NOMO-1 treated with dmso at 0.1 percent for 144 hours (cell line): ENCODE results near the gene CFL1.

Experiments used
- DNase-seq: peaks from one replicate; lab custom pipeline; 2025; ENCODE audit not compliant: unreplicated experiment; lab: John Stamatoyannopoulos, UW

Gene CFL1

GRCh38 chr11:65870706-65871681 lies 13.0 kb upstream of the CFL1 start:
- DNase-seq, result no peak

- DNase-seq, result no peak
These were observed 12.3 kb upstream of the CFL1 start for GRCh38 chr11:65870307-65870658.

- no peak for DNase-seq
These were observed 11.8 kb upstream of the CFL1 start for GRCh38 chr11:65869643-65870306.

GRCh38 chr11:65868907-65869306 lies 10.9 kb upstream of the CFL1 start:
- DNase-seq, result no peak

GRCh38 chr11:65868076-65868667 lies 10.2 kb upstream of the CFL1 start:
- DNase-seq, result no peak

- DNase-seq, result no peak
These were observed 9.5 kb upstream of the CFL1 start for GRCh38 chr11:65867284-65868071.

GRCh38 chr11:65866509-65867283 lies 8.7 kb upstream of the CFL1 start:
- DNase-seq, result no peak

- DNase-seq, result no peak
These were observed 7.7 kb upstream of the CFL1 start for GRCh38 chr11:65865550-65866172.

- no peak for DNase-seq
These were observed 6.9 kb upstream of the CFL1 start for GRCh38 chr11:65864706-65865471.

GRCh38 chr11:65863889-65864705 lies 6.1 kb upstream of the CFL1 start:
- no peak for DNase-seq

- DNase-seq, result no peak
These were observed 5.2 kb upstream of the CFL1 start for GRCh38 chr11:65862941-65863888.

- DNase-seq, result no peak
These were observed 4.3 kb upstream of the CFL1 start for GRCh38 chr11:65862191-65862735.

- no peak for DNase-seq
These were observed 3.7 kb upstream of the CFL1 start for GRCh38 chr11:65861533-65862183.

- no peak for DNase-seq
These were observed 3.2 kb upstream of the CFL1 start for GRCh38 chr11:65861165-65861505.

GRCh38 chr11:65860278-65861164 lies 2.5 kb upstream of the CFL1 start, which contains the start of gene MUS81:
Gene MUS81 (plus strand): TSS chr11:65860433. CDS start chr11:65860754, 321 bp downstream.
- peak; percentile 98 for DNase-seq
